GM12878 (cell line): ENCODE measurements around the gene ADAM19. TPM values are rescaled to one million over a fixed set of nuclear protein-coding genes. Genes with fewer than 3 reads are reported as not detected.

Source experiments
- ATAC-seq: fragments of 200-7000 bp; cut with Tn5 transposase; 3 replicates; pipeline ENCODE4 v1.9.1; 2020; ENCODE audit warnings: mild to moderate bottlenecking, moderate library complexity
- BruUV-seq: library from RNA; stranded (reverse); fragments of 400-500 nt; replicated peaks from 2 replicates; lab custom pipeline; 2021; lab: Mats Ljungman, UMichigan
- CTCF ChIA-PET: fragments of 300-600 bp; sonication (Branson Sonifier 250); formaldehyde crosslinking; extraction: SDS; loops from one replicate; lab custom pipeline; 2021; ENCODE audit warnings: inconsistent platforms; lab: Yijun Ruan, JAX
- POLR2A ChIA-PET: fragments of 350-600 bp; formaldehyde crosslinking; extraction: SDS; loops from one replicate; lab custom pipeline; 2021; ENCODE audit warnings: inconsistent platforms; lab: Charles Lee
- RAD21 ChIA-PET: fragments of 300-600 bp; sonication (Branson Sonifier 250); formaldehyde crosslinking; loops from one replicate; lab custom pipeline; 2023; ENCODE audit warnings: antibody characterized with exemption; ENCODE audit not compliant: unreplicated experiment; lab: Charles Lee
- SMC1A ChIA-PET: fragments of 300-600 bp; sonication (Branson Sonifier 250); formaldehyde crosslinking; loops from one replicate; lab custom pipeline; 2023; ENCODE audit not compliant: unreplicated experiment, uncharacterized antibody; lab: Charles Lee
- DNase-seq: peaks from one replicate; pipeline ENCODE4 v3.0.0-alpha.2; 2011; ENCODE audit warnings: low read depth, low spot score
- FAIRE-seq: peaks from 3 replicates; lab custom pipeline; 2011; peaks lifted over from hg19 to GRCh38; lab: Jason Lieb, UNC
- H2AFZ ChIP-seq: 2 replicates; pipeline ENCODE4 v1.6.0; 2011; ENCODE audit warnings: low read depth, low read length, control low read depth; ENCODE audit not compliant: control insufficient read depth
- H3K27ac ChIP-seq: 2 replicates; pipeline ENCODE4 v1.5.1; 2011; ENCODE audit warnings: control low read depth; ENCODE audit not compliant: control insufficient read depth, insufficient read depth
- H3K27me3 ChIP-seq, 2 experiments: replicated peaks in 1 of 2; 2 replicates each; pipeline versions ENCODE4 v1.6.0 to v1.6.1; 2011; ENCODE audit warnings: low read length in 1 of 2; ENCODE audit not compliant: control insufficient read depth in 2 of 2, insufficient read depth in 2 of 2
- H3K36me3 ChIP-seq, 2 experiments: 2 replicates each; pipeline ENCODE4 v1.5.1; 2011; ENCODE audit warnings: low read length in 1 of 2; ENCODE audit not compliant: control insufficient read depth in 2 of 2, insufficient read depth in 2 of 2
- H3K4me1 ChIP-seq: 2 replicates; pipeline ENCODE4 v1.6.1; 2011; ENCODE audit warnings: mild to moderate bottlenecking, low read length, moderate library complexity, mixed read lengths; ENCODE audit not compliant: control insufficient read depth, insufficient read depth
- H3K4me2 ChIP-seq: 2 replicates; pipeline ENCODE4 v1.6.0; 2011; ENCODE audit warnings: control low read depth; ENCODE audit not compliant: control insufficient read depth, insufficient read depth
- H3K4me3 ChIP-seq: fragments of 200-600 bp; sonication (generic); 2 replicates; pipeline ENCODE4 v1.5.1; 2016
- H3K79me2 ChIP-seq: 2 replicates; pipeline ENCODE4 v1.6.0; 2011; ENCODE audit warnings: low read length; ENCODE audit not compliant: control insufficient read depth, insufficient read depth
- H3K9ac ChIP-seq: 2 replicates; pipeline ENCODE4 v1.8.0; 2011; ENCODE audit warnings: low read length, control low read depth, mixed read lengths; ENCODE audit not compliant: control insufficient read depth, insufficient read depth
- H3K9me3 ChIP-seq: replicated peaks from 3 replicates; pipeline ENCODE4 v1.5.1; 2011; ENCODE audit warnings: mild to moderate bottlenecking, low read length; ENCODE audit not compliant: control insufficient read depth, insufficient read depth
- H4K20me1 ChIP-seq: 2 replicates; pipeline ENCODE4 v1.6.0; 2011; ENCODE audit not compliant: control insufficient read depth, insufficient read depth
- ATF7 ChIP-seq: fragments of 450-650 bp; IDR thresholded peaks from 2 replicates; pipeline ENCODE4 v1.6.1; 2016; ENCODE audit warnings: low read depth, mild to moderate bottlenecking
- CREM ChIP-seq: IDR thresholded peaks from 2 replicates; pipeline ENCODE4 v1.6.1; 2014; ENCODE audit warnings: antibody characterized with exemption, low read depth
- E2F4 ChIP-seq: IDR thresholded peaks from 2 replicates; pipeline ENCODE4 v1.6.1; 2012; ENCODE audit warnings: low read depth, low read length, improper control_type of control experiment
- EED ChIP-seq: sonication (generic); IDR thresholded peaks from 2 replicates; pipeline ENCODE4 v1.6.1; 2016; ENCODE audit warnings: antibody characterized with exemption, low read depth
- MEF2A ChIP-seq: IDR thresholded peaks from 2 replicates; pipeline ENCODE4 v1.6.1; 2011; ENCODE audit warnings: low read depth, mild to moderate bottlenecking, low read length, moderate library complexity; ENCODE audit not compliant: insufficient read depth
- RELB ChIP-seq: fragments of 450-650 bp; IDR thresholded peaks from 2 replicates; pipeline ENCODE4 v1.6.1; 2017; ENCODE audit warnings: low read depth, mild to moderate bottlenecking, moderate library complexity
- WGBS: methylation state at CpG from one replicate; pipeline ENCODE4 v1.1.6; 2016; ENCODE audit warnings: low lambda C conversion rate; ENCODE audit not compliant: insufficient replicate concordance, insufficient coverage; ENCODE audit errors: missing lambda C conversion rate; 5-methylcytosine and 5-hydroxymethylcytosine counted together
- in situ Hi-C: fragments of 300-500 bp; cut with MboI; formaldehyde crosslinking; loops from 9 replicates; pipeline ENCODE4 v1.14.3; 2018; ENCODE audit warnings: mixed read lengths
- intact Hi-C: fragments of 100-400 bp; cut with micrococcal nuclease; formaldehyde crosslinking; loops from one replicate; pipeline ENCODE4 v1.14.2; 2022; ENCODE audit not compliant: unreplicated experiment
- polyA plus RNA-seq, 11 experiments: library from polyadenylated mRNA; depleted of rRNA in 4 of 11; unstranded in 6 of 11; stranded (reverse) in 5 of 11; fragments of >200 nt; fragmentation: Nextera tagmentation in 4 of 11; fragmentation: Illumina TruSeq in 1 of 11; extraction: Ambion mirVana in 4 of 11; extraction: Trizol in 1 of 11; gene quantifications; 1 replicate in 1 of 11; 2 replicates in 10 of 11; pipeline versions ENCODE4 v1.2.1 to v1.2.3, GENCODE V29; 2011 to 2016; ENCODE audit warnings: inconsistent platforms in 2 of 11, missing spikeins in 2 of 11, low read depth in 1 of 11
- total RNA-seq, 4 experiments: library from RNA; depleted of rRNA in 3 of 4; stranded (reverse); fragments of >200 nt in 3 of 4; fragmentation: Illumina TruSeq in 1 of 4; extraction: Trizol in 1 of 4; gene quantifications; 2 replicates each; pipeline versions ENCODE4 v1.2.1 to v1.2.3, GENCODE V29; 2013 to 2021

ADAM19 gene
- total and polyA plus RNA-seq, 10 of the 15 experiments (the other 5 are each of a cell fraction or from before 2014, with no cell fraction given), result 16.0 to 92.8 (median 44.7) TPM

GRCh38 chr5:157581901-157582300 lies 6.3 kb upstream of the ADAM19 start:
- peaks cover 33% of the 10 kb centered on the region for H3K4me1 ChIP-seq
- intact Hi-C loops, result no loop called here
- ATAC-seq, result no peak

More at GRCh38 chr5:157581901-157582300, 6.3 kb upstream of the ADAM19 start:
- Histone ChIP-seq H3K27me3 (no peaks in the 10 kb centered on the region), H3K9ac (no peak overlapping the region), H3K4me2 (peak overlapping the region; percentile 52; the same call in 1 of the 2 replicates), H4K20me1 (no peaks in the 10 kb centered on the region), H2AFZ (no peak overlapping the region), H3K9me3 (peaks cover 2% of the 10 kb centered on the region; the same call in 1 of the 3 replicates), H3K79me2 (no peaks in the 10 kb centered on the region), H3K27ac (no peak overlapping the region), H3K4me3 (no peak overlapping the region), H3K36me3 (no peaks in the 10 kb centered on the region)
- POLR2A ChIA-PET, result interaction anchor here (0.7 to 2.3 kb wide), 4 partner anchors 12 to 63 kb away, joined by 3 to 8 read pairs (median 4); no protein-coding TSS in a partner anchor
- SMC1A ChIA-PET, result interaction anchor here (0.6 to 8.3 kb wide), 5 partner anchors 10 to 162 kb away, joined by 3 to 146 read pairs (median 4); partner anchors contain the start of gene LSM11
- DNase-seq (no peak), FAIRE-seq (no peak)
- no TSS peak for BruUV-seq
- in situ Hi-C loops, result no loop called here
- CTCF ChIA-PET, result interaction anchor here (1.1 to 2.7 kb wide), 6 partner anchors 13 to 239 kb away, joined by 3 to 16 read pairs (median 4); no protein-coding TSS in a partner anchor
- TF ChIP-seq ATF7, result no peak
- no peak for TF ChIP-seq E2F4
- TF ChIP-seq MEF2A, result no peak
- TF ChIP-seq CREM, result 0 out of 2 replicates have a peak, but pooled peaks have one; percentile 26
- no peak for TF ChIP-seq RELB
- peak; percentile 60 for TF ChIP-seq EED
- WGBS, result 99% methylated on average over 5 of the region's 5 CpGs
- RAD21 ChIA-PET, result interaction anchor here (0.5 to 4.6 kb wide), 6 partner anchors 11 to 88 kb away, joined by 3 to 47 read pairs (median 4); no protein-coding TSS in a partner anchor
